ENCODE data around the gene GOLGA1. TPM values are rescaled to one million over a fixed set of nuclear protein-coding genes. Genes with fewer than 3 reads are reported as not detected.
A peak's percentile ranks its signal among the peaks of the same experiment; 100 is the strongest.

Gene GOLGA1
- total and polyA plus RNA-seq, 9 of the 15 experiments (the other 6 are each of a cell fraction or from before 2014, with no cell fraction given): 2.9 to 15.9 (median 8.5) TPM

DNA sequence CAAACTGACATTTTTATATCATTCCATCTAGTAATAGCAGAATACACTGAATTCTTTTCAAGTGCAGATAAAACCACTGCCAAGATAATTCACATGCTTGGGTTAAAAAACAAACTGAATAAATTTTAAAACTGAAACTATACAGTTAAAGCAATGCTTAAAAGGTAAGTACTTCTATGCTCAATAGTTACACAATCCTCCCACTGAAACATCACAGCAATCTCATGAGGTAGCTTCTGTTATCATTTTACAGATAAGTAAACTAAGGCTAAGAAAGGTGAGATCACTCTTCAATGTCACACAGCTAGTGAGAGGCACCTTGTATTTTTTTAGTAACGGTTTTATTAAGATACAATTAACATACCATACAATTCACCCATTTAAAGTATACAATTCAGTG, 13.4 kb upstream of the GOLGA1 start:
- TF ChIP-seq PHTF2 (CRISPR knock-in tag; IDR thresholded peaks at IDR 0.05): no peak
- TF ChIP-seq NCOA1 (IDR thresholded peaks at IDR 0.05; ENCODE audit: low read depth): no peak
- TF ChIP-seq MEIS2 (IDR thresholded peaks at IDR 0.05; ENCODE audit: partially characterized antibody): no peak
- TF ChIP-seq ZNF165 (CRISPR knock-in tag; IDR thresholded peaks at IDR 0.05; ENCODE audit: borderline replicate concordance): no peak
- TF ChIP-seq, protein P1, sequence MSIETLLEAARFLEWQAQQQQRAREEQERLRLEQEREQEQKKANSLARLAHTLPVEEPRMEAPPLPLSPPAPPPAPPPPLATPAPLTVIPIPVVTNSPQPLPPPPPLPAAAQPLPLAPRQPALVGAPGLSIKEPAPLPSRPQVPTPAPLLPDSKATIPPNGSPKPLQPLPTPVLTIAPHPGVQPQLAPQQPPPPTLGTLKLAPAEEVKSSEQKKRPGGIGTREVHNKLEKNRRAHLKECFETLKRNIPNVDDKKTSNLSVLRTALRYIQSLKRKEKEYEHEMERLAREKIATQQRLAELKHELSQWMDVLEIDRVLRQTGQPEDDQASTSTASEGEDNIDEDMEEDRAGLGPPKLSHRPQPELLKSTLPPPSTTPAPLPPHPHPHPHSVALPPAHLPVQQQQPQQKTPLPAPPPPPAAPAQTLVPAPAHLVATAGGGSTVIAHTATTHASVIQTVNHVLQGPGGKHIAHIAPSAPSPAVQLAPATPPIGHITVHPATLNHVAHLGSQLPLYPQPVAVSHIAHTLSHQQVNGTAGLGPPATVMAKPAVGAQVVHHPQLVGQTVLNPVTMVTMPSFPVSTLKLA (conservative IDR thresholded peaks at IDR 0.05): no peak
- TF ChIP-seq, protein P2, sequence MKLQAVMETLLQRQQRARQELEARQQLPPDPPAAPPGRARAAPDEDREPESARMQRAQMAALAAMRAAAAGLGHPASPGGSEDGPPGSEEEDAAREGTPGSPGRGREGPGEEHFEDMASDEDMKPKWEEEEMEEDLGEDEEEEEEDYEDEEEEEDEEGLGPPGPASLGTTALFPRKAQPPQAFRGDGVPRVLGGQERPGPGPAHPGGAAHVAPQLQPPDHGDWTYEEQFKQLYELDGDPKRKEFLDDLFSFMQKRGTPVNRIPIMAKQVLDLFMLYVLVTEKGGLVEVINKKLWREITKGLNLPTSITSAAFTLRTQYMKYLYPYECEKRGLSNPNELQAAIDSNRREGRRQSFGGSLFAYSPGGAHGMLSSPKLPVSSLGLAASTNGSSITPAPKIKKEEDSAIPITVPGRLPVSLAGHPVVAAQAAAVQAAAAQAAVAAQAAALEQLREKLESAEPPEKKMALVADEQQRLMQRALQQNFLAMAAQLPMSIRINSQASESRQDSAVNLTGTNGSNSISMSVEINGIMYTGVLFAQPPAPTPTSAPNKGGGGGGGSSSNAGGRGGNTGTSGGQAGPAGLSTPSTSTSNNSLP (IDR thresholded peaks at IDR 0.05; ENCODE audit: borderline replicate concordance, low read depth, low read length): no peak
- TF ChIP-seq CREBBP (IDR thresholded peaks at IDR 0.05; ENCODE audit: low read depth, low read length): no peak
- TF ChIP-seq DMBX1 (CRISPR knock-in tag; IDR thresholded peaks at IDR 0.05; ENCODE audit: borderline replicate concordance): no peak
- no peak for TF ChIP-seq SRSF9 (IDR thresholded peaks at IDR 0.05; ENCODE audit: borderline replicate concordance, low read depth, low read length)
- TF ChIP-seq ZNF184 (CRISPR knock-in tag; IDR thresholded peaks at IDR 0.05): no peak
- no peak for TF ChIP-seq POLR2A (conservative IDR thresholded peaks at IDR 0.05)
- TF ChIP-seq TRIM28 (IDR thresholded peaks at IDR 0.05): no peak
- ATAC-seq (no peak), DNase-seq (ENCODE audit: extremely low read depth in 1 of 4, low spot score in 3 of 4) (no peak), FAIRE-seq (peak; percentile 23)
- H3K27ac ChIP-seq (ENCODE audit: extremely low read depth, low read depth, low read length): no peak overlapping the region
- peaks cover 13% of the 10 kb centered on the region; the same call in 1 of the 3 replicates for H3K36me3 ChIP-seq (ENCODE audit: control insufficient read depth, insufficient read depth, low read length)
- BruUV-seq (replicated peaks): no TSS peak
- no peaks in the 10 kb centered on the region for H3K79me2 ChIP-seq (ENCODE audit: control insufficient read depth, insufficient read depth, low read length)
- no peak overlapping the region for H3K4me2 ChIP-seq (ENCODE audit: insufficient read depth, low read length)
- H3K9me3 ChIP-seq (replicated peaks; ENCODE audit: control insufficient read depth, insufficient read depth, low read depth, low read length): no peaks in the 10 kb centered on the region
- H3K9me1 ChIP-seq (ENCODE audit: control insufficient read depth, insufficient read depth, low read length): no peaks in the 10 kb centered on the region
- no peak overlapping the region for H3K9ac ChIP-seq (ENCODE audit: insufficient read depth in 1 of 2, low read depth in 2 of 2, low read length in 2 of 2)
- ChIA-PET CTCF (ENCODE audit: low intra/inter-chr PET ratio) (no interaction called here), POLR2A (interaction anchor here (1.0 to 1.1 kb wide), 2 partner anchors 10 to 14 kb away, joined by 3 to 4 read pairs; no protein-coding TSS in a partner anchor)
- no peaks in the 10 kb centered on the region for H3K27me3 ChIP-seq (ENCODE audit: control insufficient read depth in 2 of 2, insufficient read depth in 2 of 2, low read length in 2 of 2)
- H3K4me1 ChIP-seq (replicated peaks in 1 of 2; ENCODE audit: control insufficient read depth in 2 of 2, insufficient read depth in 2 of 2, low read length in 2 of 2): no peaks in the 10 kb centered on the region
- no peak overlapping the region for H2AFZ ChIP-seq (ENCODE audit: low read depth, low read length)
- H4K20me1 ChIP-seq (replicated peaks; ENCODE audit: control insufficient read depth, insufficient read depth, low read length): no peaks in the 10 kb centered on the region
- in situ Hi-C loops (cut with MboI) (no loop called here), intact Hi-C loops (cut with micrococcal nuclease) (no loop called here)
- WGBS (ENCODE audit: insufficient coverage, low coverage, missing lambda C conversion rate): 33% methylated on average over 1 of the region's 1 CpG
- H3K4me3 ChIP-seq: no peak overlapping the region
